ENCODE results near the gene ZBTB7C. TPM values are rescaled to one million over a fixed set of nuclear protein-coding genes. Genes with fewer than 3 reads are reported as not detected.

The ZBTB7C gene
- total and polyA plus RNA-seq, 2 of the 4 experiments (the other 2 are of a cell fraction): not detected

- H2BK5ac ChIP-seq (ENCODE audit: low read depth, low read length, poor library complexity, severe bottlenecking): no peak overlapping the region
- no peak overlapping the region for H3K23ac ChIP-seq (ENCODE audit: low read depth, low read length)
- no peak overlapping the region for H3K9ac ChIP-seq (ENCODE audit: low read depth, low read length)
- H3K4ac ChIP-seq (ENCODE audit: low read depth, low read length): no peak overlapping the region
- WGBS, 2 experiments (ENCODE audit: extremely low coverage in 2 of 2, insufficient read length in 1 of 2): 64% methylated on average over 4 of the region's 9 CpGs; no CpG with 5 or more reads in 1 of the 2 experiments
- no peak overlapping the region for H2BK15ac ChIP-seq (ENCODE audit: low read depth, low read length)
- H3K9me3 ChIP-seq (ENCODE audit: control insufficient read depth, insufficient read depth, low read length): no peaks in the 10 kb centered on the region
- H3K18ac ChIP-seq (ENCODE audit: low read depth, low read length): no peak overlapping the region
- H2AK5ac ChIP-seq (ENCODE audit: low read depth, low read length): no peak overlapping the region
- H4K20me1 ChIP-seq (ENCODE audit: insufficient read depth, low read length): no peaks in the 10 kb centered on the region
- intact Hi-C loops (cut with micrococcal nuclease) (no loop called here), in situ Hi-C loops (cut with MboI; ENCODE audit: low sequenced_read_pairs) (no loop called here), dilution Hi-C loops (cut with HindIII; ENCODE audit: low sequenced_read_pairs, unreplicated experiment) (no loop called here)
- no peak overlapping the region for H4K91ac ChIP-seq (ENCODE audit: insufficient read depth, low read depth, low read length)
- ChIA-PET POLR2A (ENCODE audit: unreplicated experiment) (no interaction called here), CTCF (no interaction called here)
- no TSS peak for BruUV-seq (replicated peaks)
- no peak overlapping the region for H2BK120ac ChIP-seq (ENCODE audit: low read depth, low read length)
- H3K9me1 ChIP-seq (ENCODE audit: insufficient read depth, low read length): no peaks in the 10 kb centered on the region
- ATAC-seq (ENCODE audit: low read depth) (no peak), DNase-seq (no peak)
- H3K27ac ChIP-seq (ENCODE audit: insufficient read depth, low read length): no peak overlapping the region
- H3K4me1 ChIP-seq (ENCODE audit: control insufficient read depth, insufficient read depth, low read length): no peaks in the 10 kb centered on the region
- H2AK9ac ChIP-seq (replicated peaks; ENCODE audit: low read depth, low read length, poor library complexity): no peak overlapping the region
- no peak overlapping the region for H2BK20ac ChIP-seq (ENCODE audit: low read depth, low read length)
- H2AFZ ChIP-seq (replicated peaks; ENCODE audit: low read length, poor library complexity): no peak overlapping the region
- H4K8ac ChIP-seq (ENCODE audit: low read depth in 2 of 2, low read length in 2 of 2): no peak overlapping the region
- H3K36me3 ChIP-seq (ENCODE audit: control insufficient read depth, insufficient read depth, low read length): no peaks in the 10 kb centered on the region
- no peak overlapping the region for H3K4me2 ChIP-seq (ENCODE audit: low read depth, low read length)
- H4K5ac ChIP-seq (ENCODE audit: low read depth, low read length): no peak overlapping the region
- H3K56ac ChIP-seq (ENCODE audit: extremely low read depth, insufficient read depth, low read length): no peak overlapping the region
- no peak overlapping the region for H3K4me3 ChIP-seq (ENCODE audit: insufficient read depth, low read depth, low read length)
- TF ChIP-seq BHLHE40 (IDR thresholded peaks at IDR 0.05; ENCODE audit: low read depth, low read length) (no peak), MAFK (IDR thresholded peaks at IDR 0.05; ENCODE audit: low read depth, low read length) (no peak), RAD21 (IDR thresholded peaks at IDR 0.05; ENCODE audit: low read length) (no peak), MAZ (IDR thresholded peaks at IDR 0.05; ENCODE audit: borderline replicate concordance, low read depth, low read length) (no peak)
- TF ChIP-seq, protein P1, sequence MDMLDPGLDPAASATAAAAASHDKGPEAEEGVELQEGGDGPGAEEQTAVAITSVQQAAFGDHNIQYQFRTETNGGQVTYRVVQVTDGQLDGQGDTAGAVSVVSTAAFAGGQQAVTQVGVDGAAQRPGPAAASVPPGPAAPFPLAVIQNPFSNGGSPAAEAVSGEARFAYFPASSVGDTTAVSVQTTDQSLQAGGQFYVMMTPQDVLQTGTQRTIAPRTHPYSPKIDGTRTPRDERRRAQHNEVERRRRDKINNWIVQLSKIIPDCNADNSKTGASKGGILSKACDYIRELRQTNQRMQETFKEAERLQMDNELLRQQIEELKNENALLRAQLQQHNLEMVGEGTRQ (IDR thresholded peaks at IDR 0.05; ENCODE audit: low read depth, low read length): no peak
- TF ChIP-seq, protein P2, sequence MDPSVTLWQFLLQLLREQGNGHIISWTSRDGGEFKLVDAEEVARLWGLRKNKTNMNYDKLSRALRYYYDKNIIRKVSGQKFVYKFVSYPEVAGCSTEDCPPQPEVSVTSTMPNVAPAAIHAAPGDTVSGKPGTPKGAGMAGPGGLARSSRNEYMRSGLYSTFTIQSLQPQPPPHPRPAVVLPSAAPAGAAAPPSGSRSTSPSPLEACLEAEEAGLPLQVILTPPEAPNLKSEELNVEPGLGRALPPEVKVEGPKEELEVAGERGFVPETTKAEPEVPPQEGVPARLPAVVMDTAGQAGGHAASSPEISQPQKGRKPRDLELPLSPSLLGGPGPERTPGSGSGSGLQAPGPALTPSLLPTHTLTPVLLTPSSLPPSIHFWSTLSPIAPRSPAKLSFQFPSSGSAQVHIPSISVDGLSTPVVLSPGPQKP (IDR thresholded peaks at IDR 0.05; ENCODE audit: borderline replicate concordance, low read depth, low read length): no peak
- TF ChIP-seq, protein P3, sequence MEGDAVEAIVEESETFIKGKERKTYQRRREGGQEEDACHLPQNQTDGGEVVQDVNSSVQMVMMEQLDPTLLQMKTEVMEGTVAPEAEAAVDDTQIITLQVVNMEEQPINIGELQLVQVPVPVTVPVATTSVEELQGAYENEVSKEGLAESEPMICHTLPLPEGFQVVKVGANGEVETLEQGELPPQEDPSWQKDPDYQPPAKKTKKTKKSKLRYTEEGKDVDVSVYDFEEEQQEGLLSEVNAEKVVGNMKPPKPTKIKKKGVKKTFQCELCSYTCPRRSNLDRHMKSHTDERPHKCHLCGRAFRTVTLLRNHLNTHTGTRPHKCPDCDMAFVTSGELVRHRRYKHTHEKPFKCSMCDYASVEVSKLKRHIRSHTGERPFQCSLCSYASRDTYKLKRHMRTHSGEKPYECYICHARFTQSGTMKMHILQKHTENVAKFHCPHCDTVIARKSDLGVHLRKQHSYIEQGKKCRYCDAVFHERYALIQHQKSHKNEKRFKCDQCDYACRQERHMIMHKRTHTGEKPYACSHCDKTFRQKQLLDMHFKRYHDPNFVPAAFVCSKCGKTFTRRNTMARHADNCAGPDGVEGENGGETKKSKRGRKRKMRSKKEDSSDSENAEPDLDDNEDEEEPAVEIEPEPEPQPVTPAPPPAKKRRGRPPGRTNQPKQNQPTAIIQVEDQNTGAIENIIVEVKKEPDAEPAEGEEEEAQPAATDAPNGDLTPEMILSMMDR (conservative IDR thresholded peaks at IDR 0.05; ENCODE audit: low read depth, low read length): no peak
- no peak overlapping the region for H3K14ac ChIP-seq (replicated peaks; ENCODE audit: low read depth, low read length)
- H3K27me3 ChIP-seq (ENCODE audit: control insufficient read depth, insufficient read depth, low read length): no peaks in the 10 kb centered on the region
- no peaks in the 10 kb centered on the region for H3K79me1 ChIP-seq (ENCODE audit: low read depth in 1 of 2, low read length in 2 of 2)
Observed at GRCh38 chr18:48216639-48217257, 192.4 kb downstream of the ZBTB7C start.
